ENCODE measurements around the gene THRAP3.

DNA sequence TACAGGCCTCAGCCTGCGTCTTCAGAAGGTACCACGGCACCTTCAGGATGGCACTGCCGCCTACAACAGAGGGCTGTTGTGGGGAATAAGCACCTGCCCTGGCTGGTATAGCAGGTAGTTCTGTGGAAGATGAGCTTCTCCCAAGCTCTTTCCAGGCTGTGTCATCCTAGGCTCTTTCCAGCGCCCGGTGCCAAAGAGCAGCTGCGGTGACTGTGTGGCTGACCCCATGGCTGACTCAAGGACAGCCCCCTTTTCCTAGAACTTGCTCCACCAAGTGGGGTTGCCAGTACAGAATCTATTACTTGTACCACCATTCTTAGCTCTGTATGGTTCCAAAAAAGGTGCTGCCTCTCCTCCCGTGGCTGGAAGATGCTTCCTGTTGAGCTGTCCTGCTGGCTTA, 121.1 kb downstream of the THRAP3 start:
- TF ChIP-seq, protein P1, sequence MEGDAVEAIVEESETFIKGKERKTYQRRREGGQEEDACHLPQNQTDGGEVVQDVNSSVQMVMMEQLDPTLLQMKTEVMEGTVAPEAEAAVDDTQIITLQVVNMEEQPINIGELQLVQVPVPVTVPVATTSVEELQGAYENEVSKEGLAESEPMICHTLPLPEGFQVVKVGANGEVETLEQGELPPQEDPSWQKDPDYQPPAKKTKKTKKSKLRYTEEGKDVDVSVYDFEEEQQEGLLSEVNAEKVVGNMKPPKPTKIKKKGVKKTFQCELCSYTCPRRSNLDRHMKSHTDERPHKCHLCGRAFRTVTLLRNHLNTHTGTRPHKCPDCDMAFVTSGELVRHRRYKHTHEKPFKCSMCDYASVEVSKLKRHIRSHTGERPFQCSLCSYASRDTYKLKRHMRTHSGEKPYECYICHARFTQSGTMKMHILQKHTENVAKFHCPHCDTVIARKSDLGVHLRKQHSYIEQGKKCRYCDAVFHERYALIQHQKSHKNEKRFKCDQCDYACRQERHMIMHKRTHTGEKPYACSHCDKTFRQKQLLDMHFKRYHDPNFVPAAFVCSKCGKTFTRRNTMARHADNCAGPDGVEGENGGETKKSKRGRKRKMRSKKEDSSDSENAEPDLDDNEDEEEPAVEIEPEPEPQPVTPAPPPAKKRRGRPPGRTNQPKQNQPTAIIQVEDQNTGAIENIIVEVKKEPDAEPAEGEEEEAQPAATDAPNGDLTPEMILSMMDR (IDR thresholded peaks at IDR 0.05): no peak
- no peak for TF ChIP-seq POLR2A (IDR thresholded peaks at IDR 0.05)

Data from sigmoid colon (tissue), 3 donors.